Stimulated activated naive CD8-positive, alpha-beta T cell treated with anti-CD3 and anti-CD28 coated beads, Interleukin-15, amount 100 ng/mL, for 72 hours (primary cell): ENCODE results near the gene NMT1.

ENCODE experiments used
- ATAC-seq: fragments of 150-1000 bp; cut with Tn5 transposase; 2 replicates; pipeline ENCODE4 v1.10.0; 2021; ENCODE audit warnings: mild to moderate bottlenecking, moderate library complexity
- DNase-seq, 2 donors: peaks; one replicate each; pipeline ENCODE4 v3.0.0; 2021 to 2022
- H3K27ac Mint-ChIP-seq, 2 donors: one replicate each; pipeline ENCODE4 v1.8.0; 2022; ENCODE audit warnings: mild to moderate bottlenecking in 2 of 2, mixed read lengths in 2 of 2, moderate library complexity in 2 of 2
- H3K27me3 Mint-ChIP-seq: one replicate; pipeline ENCODE4 v1.8.0; 2022; ENCODE audit warnings: mixed read lengths
- H3K4me1 Mint-ChIP-seq: one replicate; pipeline ENCODE4 v1.8.0; 2022; ENCODE audit warnings: mild to moderate bottlenecking, mixed read lengths
- H3K4me3 Mint-ChIP-seq, 2 donors: one replicate each; pipeline ENCODE4 v1.8.0; 2022; ENCODE audit warnings: mild to moderate bottlenecking in 2 of 2, mixed read lengths in 2 of 2, moderate library complexity in 1 of 2
- H3K9me3 Mint-ChIP-seq, 2 donors: one replicate each; pipeline ENCODE4 v1.8.0; 2022; ENCODE audit warnings: mixed read lengths in 2 of 2

Gene NMT1

DNA sequence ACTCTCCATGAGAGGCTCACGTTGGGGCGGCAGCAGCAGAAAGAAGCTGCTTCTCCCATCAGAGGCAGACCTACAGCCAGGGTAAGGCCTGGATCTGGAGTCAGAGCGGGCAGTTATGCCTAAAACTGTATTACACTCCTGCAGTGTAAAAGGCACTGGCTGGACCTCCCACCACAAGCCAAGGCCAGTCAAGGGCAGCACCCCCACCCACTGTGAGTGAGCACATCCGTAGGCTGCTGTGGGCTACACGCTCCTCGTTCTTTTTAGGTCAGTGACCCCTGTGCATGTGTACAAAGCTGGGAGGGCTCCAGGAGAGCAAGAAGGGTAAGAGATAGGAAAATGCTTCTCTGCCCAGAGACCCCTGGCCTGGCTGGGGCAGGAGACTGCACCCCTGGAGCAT is 30.4 kb upstream of the NMT1 start:
- H3K27me3 Mint-ChIP-seq = no peaks in the 10 kb centered on the region
- no peaks in the 10 kb centered on the region for H3K9me3 Mint-ChIP-seq
- ATAC-seq (no peak), DNase-seq (no peak)
- H3K4me1 Mint-ChIP-seq = peaks cover 19% of the 10 kb centered on the region
- no peak overlapping the region for H3K4me3 Mint-ChIP-seq
- no peak overlapping the region for H3K27ac Mint-ChIP-seq

DNA sequence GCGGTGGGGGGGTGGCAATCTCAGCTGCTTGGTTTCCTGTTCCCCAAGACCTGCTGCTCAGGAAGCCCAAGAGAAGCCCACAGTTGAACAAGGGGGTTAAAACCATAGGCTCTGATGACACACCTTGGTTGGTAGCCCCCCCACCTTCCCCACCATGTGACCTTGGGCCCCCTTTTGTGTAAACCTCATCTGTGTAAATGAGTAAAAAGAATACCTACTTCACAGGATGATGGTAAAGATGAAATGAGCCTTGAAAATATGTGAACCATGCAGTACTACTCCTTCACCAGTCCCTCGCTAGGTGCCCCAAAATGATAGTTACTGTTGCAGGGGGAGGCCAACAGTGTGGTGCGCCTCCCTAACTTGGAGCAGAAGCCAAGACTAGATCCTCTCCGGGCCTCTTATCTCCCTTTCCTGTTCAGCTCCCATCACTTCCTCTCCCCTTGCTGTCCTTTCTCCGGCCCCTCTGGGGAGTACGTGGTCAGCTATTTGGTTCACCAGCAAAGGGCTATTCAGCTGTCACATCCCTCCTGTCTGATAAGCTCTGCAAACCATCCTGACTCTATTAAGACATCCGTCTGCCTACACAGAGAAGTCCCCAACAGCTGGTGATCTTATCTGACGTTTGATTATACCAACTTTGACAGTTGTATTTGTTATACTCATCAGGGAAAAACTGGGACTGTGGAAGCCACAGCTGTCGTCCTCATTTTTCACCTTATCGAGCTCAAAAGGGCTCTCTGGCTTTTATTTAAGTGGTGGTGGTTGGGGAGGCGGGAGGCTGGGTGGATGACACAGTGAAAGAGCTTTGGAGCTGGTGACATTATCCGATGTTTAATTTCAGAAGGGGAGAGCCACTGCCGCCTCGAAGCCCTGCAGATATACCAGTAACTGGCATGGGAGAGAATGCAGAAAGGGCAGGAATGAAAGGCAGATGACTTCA is 29.6 kb upstream of the NMT1 start:
- H3K4me1 Mint-ChIP-seq = peaks cover 19% of the 10 kb centered on the region
- ATAC-seq (peak; percentile 23), DNase-seq (no peak)
- peak overlapping the region; percentile 81 to 82 for H3K27ac Mint-ChIP-seq
- H3K4me3 Mint-ChIP-seq = no peak overlapping the region
- H3K27me3 Mint-ChIP-seq = no peaks in the 10 kb centered on the region
- H3K9me3 Mint-ChIP-seq = no peaks in the 10 kb centered on the region

DNA sequence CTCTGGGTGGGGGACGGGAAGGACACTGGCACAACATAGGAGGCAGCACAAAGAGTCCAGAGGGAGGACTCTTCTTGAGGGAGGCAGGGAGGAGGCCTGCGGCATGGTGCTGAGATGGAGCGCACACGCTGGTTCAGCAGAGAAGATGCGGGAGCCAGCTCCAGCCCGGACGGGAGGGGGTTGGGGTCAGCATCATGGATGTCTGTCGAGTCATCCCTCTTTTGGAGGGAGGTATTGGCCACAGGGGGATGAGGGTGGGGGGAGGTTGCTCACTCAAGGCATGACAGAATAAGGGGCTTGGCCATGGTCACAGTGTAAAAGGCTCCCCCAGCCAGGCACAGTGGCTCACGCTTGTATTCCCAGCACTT is 29.0 kb upstream of the NMT1 start:
- DNase-seq = no peak
- Mint-ChIP-seq H3K27ac (peak overlapping the region in 1 of 2 donors; percentile 82), H3K9me3 (no peaks in the 10 kb centered on the region), H3K4me3 (no peak overlapping the region), H3K27me3 (no peaks in the 10 kb centered on the region), H3K4me1 (peaks cover 19% of the 10 kb centered on the region)
- no peak for ATAC-seq

DNA sequence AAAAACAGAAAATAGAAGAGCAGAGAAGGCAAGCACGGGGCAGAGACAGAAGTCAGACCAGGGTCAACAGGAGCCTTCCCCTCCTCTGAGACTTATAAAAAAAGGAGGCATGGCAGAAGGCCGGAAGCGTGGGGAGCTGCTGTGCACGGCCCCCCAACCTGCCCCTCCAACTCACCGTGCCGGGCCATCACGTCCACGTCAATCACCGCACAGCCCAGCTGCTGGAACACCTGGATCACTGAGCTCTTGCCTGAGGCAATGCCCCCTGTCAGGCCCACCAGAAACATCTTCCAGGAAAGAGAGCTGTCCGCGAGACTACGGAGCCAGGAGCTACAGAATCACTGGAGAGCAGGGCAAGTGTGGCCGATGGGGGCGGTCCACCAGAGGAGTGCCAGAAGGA is 26.5 kb upstream of the NMT1 start:
- ATAC-seq (no peak), DNase-seq (no peak)
- H3K27me3 Mint-ChIP-seq = no peaks in the 10 kb centered on the region
- peak overlapping the region in 1 of 2 donors; percentile 16 for H3K27ac Mint-ChIP-seq
- H3K4me1 Mint-ChIP-seq = peaks cover 18% of the 10 kb centered on the region
- no peak overlapping the region for H3K4me3 Mint-ChIP-seq
- no peaks in the 10 kb centered on the region for H3K9me3 Mint-ChIP-seq

DNA sequence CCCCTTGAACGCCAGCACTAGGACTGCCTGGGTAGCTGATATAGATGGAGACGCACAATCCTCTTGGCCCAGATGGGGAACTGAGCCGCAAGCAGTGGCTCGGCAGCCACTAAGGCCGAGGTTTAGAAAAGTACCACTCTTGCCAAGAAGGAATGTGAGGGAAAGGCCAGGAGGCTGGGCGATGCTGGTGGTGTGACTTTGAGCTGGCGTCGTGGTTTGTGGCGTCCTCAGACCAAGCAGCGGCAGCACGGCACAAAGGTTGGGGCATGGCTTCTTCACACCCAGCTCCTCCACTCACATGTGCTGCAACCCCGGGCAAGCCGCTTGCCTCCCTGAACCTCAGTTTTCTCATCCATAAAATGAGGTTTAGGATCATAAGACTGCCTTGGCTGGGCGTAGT is 25.3 kb upstream of the NMT1 start:
- Mint-ChIP-seq H3K4me1 (peaks cover 10% of the 10 kb centered on the region), H3K4me3 (no peak overlapping the region), H3K27me3 (no peaks in the 10 kb centered on the region), H3K27ac (no peak overlapping the region), H3K9me3 (no peaks in the 10 kb centered on the region)
- ATAC-seq (no peak), DNase-seq (no peak)

GRCh38 chr17:45036691-45037090 is 24.4 kb upstream of the NMT1 start:
- Mint-ChIP-seq H3K27me3 (no peaks in the 10 kb centered on the region), H3K27ac (no peak overlapping the region), H3K4me1 (peaks cover 11% of the 10 kb centered on the region), H3K4me3 (no peak overlapping the region), H3K9me3 (no peaks in the 10 kb centered on the region)
- DNase-seq = no peak
- no peak for ATAC-seq

DNA sequence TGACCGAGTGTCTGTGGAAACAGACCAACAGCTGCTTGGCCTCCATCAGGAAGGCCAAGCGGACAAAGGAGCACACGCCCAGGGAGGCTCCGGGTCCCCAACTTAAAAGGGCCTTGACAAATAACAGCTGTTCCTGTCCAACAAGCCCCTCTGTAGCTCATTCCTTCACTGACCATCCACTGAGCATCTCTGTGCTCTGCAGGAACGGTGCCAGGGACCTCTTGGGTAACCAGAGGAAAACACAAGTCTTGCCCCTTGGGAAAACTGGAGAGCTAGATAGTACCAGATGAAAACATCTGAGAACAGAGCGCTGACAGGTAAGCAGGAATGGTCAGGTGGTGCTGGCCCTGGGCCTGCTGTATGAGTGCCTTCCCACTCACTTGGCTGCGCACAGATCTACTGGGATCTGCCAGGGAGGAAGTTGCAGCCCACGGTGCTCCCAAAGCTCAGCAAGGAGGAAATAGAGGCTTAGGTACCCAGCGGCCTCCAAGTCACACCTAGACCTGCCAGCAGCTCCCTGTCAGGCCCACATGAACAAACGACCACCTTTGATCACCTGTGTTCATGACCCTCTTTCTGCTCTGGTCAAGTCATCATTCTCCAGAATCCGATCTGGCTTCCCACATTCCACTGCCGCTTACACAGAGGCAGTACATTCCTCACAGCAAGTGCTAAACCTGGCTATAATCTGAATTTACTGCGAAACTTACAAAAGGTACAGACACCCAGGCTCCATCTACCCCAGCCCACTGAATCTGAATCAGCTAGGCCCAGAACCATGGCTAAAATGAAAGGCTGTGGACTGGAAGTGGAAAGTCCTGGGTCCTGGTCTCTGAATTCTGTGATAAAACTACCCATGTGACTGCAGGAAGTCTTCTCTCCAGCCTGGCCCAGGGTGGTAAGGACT is 22.1 kb upstream of the NMT1 start:
- no peak overlapping the region for H3K27ac Mint-ChIP-seq
- no peak for DNase-seq

DNA sequence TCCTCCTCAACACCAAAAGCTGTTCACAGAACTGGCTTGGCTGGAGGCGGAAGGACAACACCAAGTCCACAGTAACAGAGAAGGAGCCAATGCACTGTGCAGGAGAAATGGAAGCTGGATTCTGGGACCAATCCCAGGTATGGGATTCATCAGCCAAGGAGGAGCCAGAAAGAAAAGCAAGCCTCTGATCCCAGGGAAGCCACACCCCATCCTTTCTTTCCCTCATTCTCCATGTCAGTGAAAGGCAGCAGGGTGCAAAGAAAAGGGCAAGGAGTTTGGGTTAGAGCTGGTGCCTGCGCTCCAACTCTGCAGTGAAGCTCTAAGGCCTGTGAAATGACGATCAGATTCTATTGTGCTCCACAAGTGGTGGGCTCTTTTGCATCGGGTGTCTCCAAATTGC is 20.7 kb upstream of the NMT1 start:
- Mint-ChIP-seq H3K4me3 (no peak overlapping the region), H3K27ac (no peak overlapping the region), H3K27me3 (no peaks in the 10 kb centered on the region), H3K4me1 (peaks cover 32% of the 10 kb centered on the region), H3K9me3 (no peaks in the 10 kb centered on the region)
- DNase-seq (no peak), ATAC-seq (no peak)

More for the DNA sequence above, 22.1 kb upstream of the NMT1 start:
- Mint-ChIP-seq H3K27me3 (no peaks in the 10 kb centered on the region), H3K9me3 (no peaks in the 10 kb centered on the region), H3K4me1 (peaks cover 27% of the 10 kb centered on the region), H3K4me3 (no peak overlapping the region)
- no peak for ATAC-seq

- H3K4me1 Mint-ChIP-seq = peaks cover 48% of the 10 kb centered on the region
- ATAC-seq (no peak), DNase-seq (no peak)
- H3K4me3 Mint-ChIP-seq = no peak overlapping the region
- peak overlapping the region in 1 of 2 donors; percentile 45 for H3K27ac Mint-ChIP-seq
- H3K27me3 Mint-ChIP-seq = no peaks in the 10 kb centered on the region
- no peaks in the 10 kb centered on the region for H3K9me3 Mint-ChIP-seq
Observed at GRCh38 chr17:45042346-45043120, 18.6 kb upstream of the NMT1 start.

GRCh38 chr17:45043813-45044540 is 17.1 kb upstream of the NMT1 start:
- Mint-ChIP-seq H3K27ac (peak overlapping the region; percentile 55 to 57), H3K9me3 (no peaks in the 10 kb centered on the region), H3K4me3 (no peak overlapping the region), H3K27me3 (no peaks in the 10 kb centered on the region), H3K4me1 (peaks cover 60% of the 10 kb centered on the region)
- ATAC-seq (no peak), DNase-seq (no peak)

- no peak overlapping the region for H3K4me3 Mint-ChIP-seq
- H3K27ac Mint-ChIP-seq = no peak overlapping the region
- no peaks in the 10 kb centered on the region for H3K27me3 Mint-ChIP-seq
- H3K4me1 Mint-ChIP-seq = peaks cover 71% of the 10 kb centered on the region
- ATAC-seq = no peak
- DNase-seq = no peak
- H3K9me3 Mint-ChIP-seq = no peaks in the 10 kb centered on the region
Observed at GRCh38 chr17:45046537-45047125, 14.5 kb upstream of the NMT1 start.

DNA sequence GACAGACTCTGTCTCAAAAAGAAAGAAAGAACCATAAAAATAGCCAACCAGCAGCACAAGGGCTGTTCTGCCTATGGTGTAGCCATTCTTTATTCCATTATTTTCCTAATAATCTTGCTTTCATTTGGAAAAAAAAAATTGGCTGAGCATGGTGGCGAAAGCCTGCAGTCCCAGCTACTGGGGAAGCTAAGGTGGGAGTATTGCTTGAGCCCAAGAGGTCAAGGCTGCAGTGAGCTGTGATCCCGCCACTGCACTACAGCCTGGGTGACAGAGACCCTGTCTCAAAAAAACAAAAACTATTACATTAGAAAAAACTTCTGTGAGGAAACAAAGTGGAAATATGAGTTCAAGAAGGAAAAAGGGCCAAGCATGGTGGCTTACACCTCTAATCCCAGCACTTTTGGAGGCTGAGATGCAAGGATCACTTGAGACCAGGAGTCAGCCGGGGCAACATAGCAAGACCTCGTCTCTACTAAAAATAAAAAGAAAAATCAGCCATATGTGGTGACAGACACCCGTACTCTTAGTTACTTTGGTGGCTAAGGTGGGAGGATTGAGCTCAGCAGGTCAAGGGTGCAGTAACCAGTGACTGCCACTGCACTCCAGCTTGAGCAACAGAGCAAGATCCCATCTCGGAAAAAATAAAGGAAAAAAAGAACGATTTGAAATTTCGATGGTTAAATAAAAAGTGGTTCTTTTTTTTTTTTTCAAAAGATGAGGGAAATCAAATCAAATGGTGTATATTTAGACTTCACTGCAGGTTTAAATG is 12.1 kb upstream of the NMT1 start:
- Mint-ChIP-seq H3K9me3 (no peaks in the 10 kb centered on the region), H3K27ac (no peak overlapping the region), H3K4me3 (peak overlapping the region; percentile 50 to 55), H3K27me3 (no peaks in the 10 kb centered on the region), H3K4me1 (peaks cover 58% of the 10 kb centered on the region)
- DNase-seq (no peak), ATAC-seq (no peak)

DNA sequence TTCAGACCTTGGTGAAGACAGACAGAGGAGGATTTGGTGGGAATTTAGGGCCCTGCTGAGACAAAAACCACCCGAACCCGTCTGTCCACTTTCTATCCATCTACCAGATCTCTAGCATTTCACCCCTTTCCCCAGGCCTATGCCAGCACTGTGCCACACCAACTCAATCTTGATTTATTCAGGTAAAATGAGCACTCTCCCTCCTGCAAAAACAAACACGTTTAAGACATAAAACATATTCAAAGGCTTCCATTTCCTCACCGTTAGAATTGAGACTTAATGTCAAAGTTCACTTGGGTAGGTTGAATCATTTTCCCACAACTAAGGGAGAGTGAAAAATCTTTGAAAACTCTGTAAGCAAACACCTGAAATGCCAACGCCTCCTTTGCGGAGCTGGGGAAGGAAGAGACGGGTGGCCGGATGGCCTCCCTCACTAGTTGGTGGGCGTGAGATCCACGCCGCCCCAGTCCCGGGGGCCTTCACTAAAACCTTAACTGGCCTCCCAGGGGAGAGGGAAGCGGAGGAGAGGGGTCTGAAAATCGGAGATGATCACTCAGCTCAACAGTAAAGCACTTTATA is 10.5 kb upstream of the NMT1 start:
- peak; percentile 31 for ATAC-seq
- H3K27me3 Mint-ChIP-seq = no peaks in the 10 kb centered on the region
- peak; percentile 32 to 42 for DNase-seq
- peak overlapping the region; percentile 90 to 91 for H3K4me3 Mint-ChIP-seq
- peak overlapping the region; percentile 86 to 88 for H3K27ac Mint-ChIP-seq
- no peaks in the 10 kb centered on the region for H3K9me3 Mint-ChIP-seq
- H3K4me1 Mint-ChIP-seq = peaks cover 57% of the 10 kb centered on the region
